Measurements from ENCODE around the gene GGT7. TPM values are rescaled to one million over a fixed set of nuclear protein-coding genes. Genes with fewer than 3 reads are reported as not detected.

GGT7 gene
- total RNA-seq, 1 donor from 2014 or later = 20.3 TPM

DNA sequence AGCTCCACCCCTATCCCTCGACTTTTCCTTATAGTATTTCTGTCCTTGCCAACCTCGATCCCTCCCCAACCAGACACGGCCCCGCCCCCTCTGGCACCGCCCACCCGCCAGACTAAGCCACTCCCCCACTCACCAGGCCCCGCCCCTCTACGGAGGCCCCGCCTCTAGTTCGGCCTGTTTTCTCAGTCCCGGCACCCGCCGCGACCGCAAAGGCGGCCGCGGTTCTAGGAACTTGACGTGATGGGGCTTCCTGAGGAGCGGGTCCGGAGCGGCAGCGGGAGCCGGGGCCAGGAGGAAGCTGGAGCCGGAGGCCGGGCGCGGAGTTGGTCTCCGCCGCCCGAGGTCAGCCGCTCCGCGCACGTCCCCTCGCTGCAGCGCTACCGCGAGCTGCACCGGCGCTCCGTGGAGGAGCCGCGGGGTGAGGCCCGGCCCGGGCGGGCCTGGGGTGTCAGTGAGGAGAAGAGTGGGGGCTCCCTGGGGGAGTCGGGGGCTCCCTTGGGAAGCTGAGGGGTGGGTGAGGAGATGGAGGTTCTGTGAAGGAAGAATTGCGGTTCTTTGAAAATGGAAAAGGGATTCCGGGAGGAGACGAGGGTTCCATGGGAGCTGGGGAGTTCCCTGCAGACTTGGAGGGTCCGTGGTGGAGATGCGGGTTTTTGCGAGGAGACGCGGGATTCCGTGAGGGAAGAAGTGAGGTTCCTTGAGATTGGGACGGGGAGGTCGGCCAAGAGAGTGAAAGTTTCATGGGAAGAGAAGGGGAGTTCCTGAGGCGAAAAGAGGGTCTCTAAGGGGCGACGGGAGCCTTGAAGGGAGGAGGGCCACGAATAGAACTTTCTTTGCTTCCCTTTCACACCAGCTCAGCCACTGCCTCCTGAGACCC, 4.0 kb upstream of the GGT7 start, which contains the start of gene ACSS2:
TSS of gene ACSS2 (plus strand) at position 207 of the 877 bp plus-strand sequence. CDS start at position 241, 34 bp downstream.
- H3K4me1 Mint-ChIP-seq (ENCODE audit: unreplicated experiment) = peaks cover 34% of the 10 kb centered on the region
- peak; percentile 98 for DNase-seq (ENCODE audit: low spot score)
- H3K27ac Mint-ChIP-seq (ENCODE audit: unreplicated experiment) = peak within 1 kb of the TSS; percentile 17
- H3K4me3 Mint-ChIP-seq (ENCODE audit: unreplicated experiment) = peak within 1 kb of the TSS; percentile 96
- H3K27me3 Mint-ChIP-seq (ENCODE audit: unreplicated experiment) = peaks cover 10% of the 10 kb centered on the region
- TF ChIP-seq, protein P1, sequence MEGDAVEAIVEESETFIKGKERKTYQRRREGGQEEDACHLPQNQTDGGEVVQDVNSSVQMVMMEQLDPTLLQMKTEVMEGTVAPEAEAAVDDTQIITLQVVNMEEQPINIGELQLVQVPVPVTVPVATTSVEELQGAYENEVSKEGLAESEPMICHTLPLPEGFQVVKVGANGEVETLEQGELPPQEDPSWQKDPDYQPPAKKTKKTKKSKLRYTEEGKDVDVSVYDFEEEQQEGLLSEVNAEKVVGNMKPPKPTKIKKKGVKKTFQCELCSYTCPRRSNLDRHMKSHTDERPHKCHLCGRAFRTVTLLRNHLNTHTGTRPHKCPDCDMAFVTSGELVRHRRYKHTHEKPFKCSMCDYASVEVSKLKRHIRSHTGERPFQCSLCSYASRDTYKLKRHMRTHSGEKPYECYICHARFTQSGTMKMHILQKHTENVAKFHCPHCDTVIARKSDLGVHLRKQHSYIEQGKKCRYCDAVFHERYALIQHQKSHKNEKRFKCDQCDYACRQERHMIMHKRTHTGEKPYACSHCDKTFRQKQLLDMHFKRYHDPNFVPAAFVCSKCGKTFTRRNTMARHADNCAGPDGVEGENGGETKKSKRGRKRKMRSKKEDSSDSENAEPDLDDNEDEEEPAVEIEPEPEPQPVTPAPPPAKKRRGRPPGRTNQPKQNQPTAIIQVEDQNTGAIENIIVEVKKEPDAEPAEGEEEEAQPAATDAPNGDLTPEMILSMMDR (IDR thresholded peaks at IDR 0.05; ENCODE audit: unreplicated experiment) = peak; percentile 15
- H3K36me3 Mint-ChIP-seq (ENCODE audit: low read depth, unreplicated experiment) = peaks cover 4% of the 10 kb centered on the region
- no peaks in the 10 kb centered on the region for H3K9me3 Mint-ChIP-seq (ENCODE audit: unreplicated experiment)

DNA sequence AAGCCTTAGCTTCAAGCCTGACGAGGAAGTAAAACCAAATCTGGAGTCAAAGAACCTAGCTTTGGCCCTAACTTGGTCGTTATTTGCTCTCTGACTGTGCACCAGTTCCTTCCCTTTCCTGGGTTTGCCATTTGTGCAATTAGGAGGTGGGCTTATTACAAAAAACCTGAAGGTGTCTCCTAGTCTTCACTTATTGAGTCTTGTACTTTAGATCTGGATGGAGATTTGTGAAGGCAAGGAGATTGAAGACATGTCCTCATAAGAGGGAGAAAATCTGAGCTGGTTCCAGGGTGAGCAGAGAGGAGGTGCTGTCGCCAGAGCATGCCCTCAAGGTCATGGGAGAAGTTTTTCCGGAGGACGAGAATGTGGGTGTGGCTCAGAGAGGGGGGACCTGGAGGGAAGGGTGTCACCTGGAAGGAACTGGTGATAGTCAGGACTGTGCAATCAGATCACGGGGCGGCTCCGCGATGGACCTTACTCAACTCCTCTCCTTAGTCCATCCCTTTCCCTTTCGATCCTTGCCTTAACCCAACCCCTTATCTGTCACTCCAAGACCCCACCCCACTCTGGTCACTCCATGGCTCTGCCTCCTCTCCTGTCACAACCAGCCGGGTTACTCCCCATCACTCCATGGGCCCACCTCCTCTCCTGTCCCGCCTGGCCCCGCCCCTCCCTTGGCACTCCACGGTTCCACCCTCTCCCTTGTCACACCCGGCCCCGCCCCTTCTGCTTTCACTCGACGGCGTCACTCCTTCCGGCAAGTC, 3.2 kb upstream of the GGT7 start:
- H3K27ac Mint-ChIP-seq (ENCODE audit: unreplicated experiment) = peak overlapping the region; percentile 17
- H3K9me3 Mint-ChIP-seq (ENCODE audit: unreplicated experiment) = no peaks in the 10 kb centered on the region
- H3K4me1 Mint-ChIP-seq (ENCODE audit: unreplicated experiment) = peaks cover 37% of the 10 kb centered on the region
- H3K36me3 Mint-ChIP-seq (ENCODE audit: low read depth, unreplicated experiment) = peaks cover 4% of the 10 kb centered on the region
- TF ChIP-seq, protein P1 (IDR thresholded peaks at IDR 0.05; ENCODE audit: unreplicated experiment) = no peak
- H3K4me3 Mint-ChIP-seq (ENCODE audit: unreplicated experiment) = peak overlapping the region; percentile 79
- H3K27me3 Mint-ChIP-seq (ENCODE audit: unreplicated experiment) = peaks cover 10% of the 10 kb centered on the region
- DNase-seq (ENCODE audit: low spot score) = no peak

DNA sequence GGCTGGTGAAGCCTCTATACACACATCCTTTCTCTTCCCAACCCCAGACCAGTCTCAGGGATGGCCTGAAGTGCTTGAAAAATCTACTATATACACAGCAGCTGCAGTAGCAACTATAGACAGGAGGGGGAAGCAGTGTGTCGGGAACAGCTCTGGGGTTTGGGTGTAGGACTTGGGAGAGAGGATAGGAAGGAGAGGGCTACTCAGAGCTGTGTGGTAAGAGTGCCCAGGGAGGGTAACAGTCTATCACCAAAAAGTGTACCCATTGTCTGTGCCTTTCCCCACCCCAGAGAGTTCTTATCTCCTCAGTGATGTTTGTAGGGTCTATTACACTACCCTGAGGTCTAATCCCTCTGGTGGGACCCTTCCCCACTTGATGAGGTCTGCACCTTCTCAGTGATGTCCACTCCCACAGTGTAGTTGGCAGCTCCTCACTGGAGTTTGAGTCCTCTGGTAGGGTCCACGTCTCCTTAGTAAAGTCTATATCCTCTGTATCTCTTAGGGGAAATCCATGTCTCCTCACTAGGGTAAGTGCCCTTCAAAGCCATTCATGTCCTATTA, 1.5 kb upstream of the GGT7 start:
- DNase-seq (ENCODE audit: low spot score) = peak; percentile 77
- Mint-ChIP-seq H3K9me3 (ENCODE audit: unreplicated experiment) (no peaks in the 10 kb centered on the region), H3K27ac (ENCODE audit: unreplicated experiment) (peak overlapping the region; percentile 20), H3K36me3 (ENCODE audit: low read depth, unreplicated experiment) (peaks cover 9% of the 10 kb centered on the region), H3K4me3 (ENCODE audit: unreplicated experiment) (no peak overlapping the region), H3K4me1 (ENCODE audit: unreplicated experiment) (peaks cover 35% of the 10 kb centered on the region), H3K27me3 (ENCODE audit: unreplicated experiment) (peaks cover 9% of the 10 kb centered on the region)
- TF ChIP-seq, protein P1 (IDR thresholded peaks at IDR 0.05; ENCODE audit: unreplicated experiment) = peak; percentile 63

DNA sequence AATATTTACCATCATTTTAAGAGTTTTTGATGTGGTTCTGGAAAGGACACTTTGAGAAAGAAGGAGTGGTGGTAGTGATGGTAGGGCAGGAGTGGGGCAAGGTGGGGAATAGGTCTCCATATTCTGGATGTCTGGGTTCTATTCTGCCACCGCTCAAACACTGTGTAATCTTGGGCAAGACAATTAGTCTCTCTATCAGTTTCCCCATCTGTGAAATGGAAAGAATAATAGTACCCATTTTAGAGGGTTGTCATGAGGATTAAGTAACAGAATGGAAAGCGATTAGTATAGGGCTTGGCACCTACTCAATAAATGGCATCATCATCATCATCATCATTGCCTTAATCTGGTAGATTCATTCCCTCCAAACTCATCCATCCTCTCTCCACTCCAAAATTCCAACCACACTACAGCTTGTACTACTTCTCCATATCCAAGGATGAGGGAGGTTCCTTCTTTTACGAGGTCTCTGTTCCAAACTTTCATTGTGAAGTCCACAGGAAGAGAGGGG, 982 bp upstream of the GGT7 start:
- H3K27ac Mint-ChIP-seq (ENCODE audit: unreplicated experiment) = peak overlapping the region; percentile 20
- H3K36me3 Mint-ChIP-seq (ENCODE audit: low read depth, unreplicated experiment) = peaks cover 9% of the 10 kb centered on the region
- H3K4me3 Mint-ChIP-seq (ENCODE audit: unreplicated experiment) = peak overlapping the region; percentile 83
- no peak for DNase-seq (ENCODE audit: low spot score)
- H3K27me3 Mint-ChIP-seq (ENCODE audit: unreplicated experiment) = peaks cover 8% of the 10 kb centered on the region
- H3K9me3 Mint-ChIP-seq (ENCODE audit: unreplicated experiment) = no peaks in the 10 kb centered on the region
- H3K4me1 Mint-ChIP-seq (ENCODE audit: unreplicated experiment) = peaks cover 34% of the 10 kb centered on the region
- TF ChIP-seq, protein P1 (IDR thresholded peaks at IDR 0.05; ENCODE audit: unreplicated experiment) = no peak

Measured in endothelial cell (in vitro differentiated cells).